HCT116 (cell line): ENCODE results near the gene CNKSR3. TPM values are rescaled to one million over a fixed set of nuclear protein-coding genes. Genes with fewer than 3 reads are reported as not detected.

ENCODE experiments used
- ATAC-seq: fragments of 200-7000 bp; cut with Tn5 transposase; 2 replicates; pipeline ENCODE4 v1.9.1; 2020; ENCODE audit warnings: mild to moderate bottlenecking, moderate library complexity
- BruUV-seq: library from RNA; stranded (reverse); fragments of 400-500 nt; replicated peaks from 2 replicates; lab custom pipeline; 2021; lab: Mats Ljungman, UMichigan
- CTCF ChIA-PET: fragments of 300-600 bp; sonication (Branson Sonifier 250); formaldehyde crosslinking; loops from one replicate; lab custom pipeline; 2021; ENCODE audit warnings: antibody characterized with exemption; lab: Charles Lee
- POLR2A ChIA-PET: fragments of 300-600, 350-600 bp; sonication (Branson Sonifier 250); formaldehyde crosslinking; loops from one replicate; lab custom pipeline; 2021; ENCODE audit warnings: antibody characterized with exemption; lab: Charles Lee
- RAD21 ChIA-PET, 2 experiments: fragments of 300-600 bp; sonication (Branson Sonifier 250); formaldehyde crosslinking; loops; one replicate each; lab custom pipeline; 2023; ENCODE audit warnings: low total read pairs in 2 of 2; ENCODE audit not compliant: uncharacterized antibody in 2 of 2, unreplicated experiment in 2 of 2, low non-redundant PET in 1 of 2; lab: Charles Lee
- DNase-seq: peaks from one replicate; pipeline ENCODE4 v3.0.0-alpha.2; 2010; ENCODE audit warnings: low read depth, low spot score
- H2AFZ ChIP-seq: fragments of 200-600 bp; shearing (Covaris generic), sonication (generic); 2 replicates; pipeline ENCODE4 v1.6.1; 2017; ENCODE audit warnings: low read depth, mixed run types, mixed read lengths, antibody characterized with exemption, low read length; ENCODE audit not compliant: poor library complexity, severe bottlenecking
- H3K27ac ChIP-seq: 2 replicates; pipeline ENCODE4 v1.5.1; 2012; ENCODE audit warnings: low read depth, low read length
- H3K27me3 ChIP-seq: fragments of 200-600 bp; sonication (generic); 2 replicates; pipeline ENCODE4 v1.6.1; 2016; ENCODE audit warnings: mixed run types, low read length, mixed read lengths; ENCODE audit not compliant: insufficient read depth
- H3K36me3 ChIP-seq, 2 experiments: fragments of 200-500 bp in 1 of 2; fragments of 200-600 bp in 1 of 2; sonication (Bioruptor generic) in 1 of 2; sonication (generic) in 1 of 2; 2 replicates each; pipeline versions ENCODE4 v1.5.1 to v1.6.1; 2014 to 2016; ENCODE audit warnings: low read length in 2 of 2, inconsistent platforms in 1 of 2, mixed read lengths in 1 of 2, mixed run types in 1 of 2; ENCODE audit not compliant: insufficient read depth in 2 of 2, control insufficient read depth in 1 of 2
- H3K4me1 ChIP-seq, 2 experiments: fragments of 200-600 bp in 1 of 2; sonication (generic) in 1 of 2; 2 replicates each; pipeline versions ENCODE4 v1.5.1 to v1.6.1; 2012 to 2017; ENCODE audit warnings: low read length in 2 of 2, inconsistent platforms in 1 of 2, mild to moderate bottlenecking in 1 of 2, mixed read lengths in 1 of 2, mixed run types in 1 of 2, moderate library complexity in 1 of 2; ENCODE audit not compliant: insufficient read depth in 2 of 2, control insufficient read depth in 1 of 2
- H3K4me2 ChIP-seq: fragments of 200-600 bp; sonication (generic); 2 replicates; pipeline ENCODE4 v1.6.1; 2017; ENCODE audit warnings: mixed run types, low read length, mixed read lengths
- H3K4me3 ChIP-seq, 2 experiments: fragments of 200-600 bp in 1 of 2; sonication (generic) in 1 of 2; replicated peaks in 1 of 2; 2 replicates each; pipeline ENCODE4 v1.5.1; 2011 to 2016; ENCODE audit warnings: low read length in 2 of 2, control low read depth in 1 of 2, low read depth in 1 of 2, mild to moderate bottlenecking in 1 of 2, mixed read lengths in 1 of 2, mixed run types in 1 of 2
- H3K79me2 ChIP-seq: fragments of 200-600 bp; sonication (generic); 2 replicates; pipeline ENCODE4 v1.6.1; 2017; ENCODE audit warnings: mild to moderate bottlenecking, mixed run types, low read length, moderate library complexity, mixed read lengths; ENCODE audit not compliant: insufficient read depth
- H3K9ac ChIP-seq: fragments of 200-600 bp; sonication (generic); 2 replicates; pipeline ENCODE4 v1.6.1; 2016; ENCODE audit warnings: low read length, mixed read lengths
- H3K9me2 ChIP-seq: fragments of 200-600 bp; sonication (generic), shearing (Covaris generic); 2 replicates; pipeline ENCODE4 v1.6.1; 2017; ENCODE audit warnings: mixed run types, mild to moderate bottlenecking, moderate library complexity; ENCODE audit not compliant: insufficient read depth
- H3K9me3 ChIP-seq, 2 experiments: fragments of 200-500 bp in 1 of 2; fragments of 200-600 bp in 1 of 2; sonication (Bioruptor generic) in 1 of 2; sonication (generic) in 1 of 2; 2 replicates each; pipeline ENCODE4 v1.6.1; 2014 to 2017; ENCODE audit warnings: low read length in 2 of 2, mixed read lengths in 2 of 2, inconsistent platforms in 1 of 2, low read depth in 1 of 2, mild to moderate bottlenecking in 1 of 2, mixed run types in 1 of 2, moderate library complexity in 1 of 2; ENCODE audit not compliant: control insufficient read depth in 1 of 2, insufficient read depth in 1 of 2
- H4K20me1 ChIP-seq: fragments of 200-600 bp; sonication (generic), shearing (Covaris generic); 2 replicates; pipeline ENCODE4 v1.6.1; 2017; ENCODE audit warnings: mixed run types, mild to moderate bottlenecking, moderate library complexity; ENCODE audit not compliant: insufficient read depth
- CBX3 ChIP-seq: IDR thresholded peaks from 2 replicates; pipeline ENCODE4 v1.6.1; 2012; ENCODE audit warnings: low read depth
- ELF1 ChIP-seq: IDR thresholded peaks from 2 replicates; pipeline ENCODE4 v1.6.1; 2012; ENCODE audit warnings: low read depth, borderline replicate concordance
- EZH2 ChIP-seq: fragments of 200-600 bp; sonication (generic); IDR thresholded peaks from 2 replicates; pipeline ENCODE4 v1.6.1; 2017; ENCODE audit warnings: antibody characterized with exemption, mixed run types
- POLR2AphosphoS5 ChIP-seq: IDR thresholded peaks from 2 replicates; pipeline ENCODE4 v1.6.1; 2011; ENCODE audit warnings: mild to moderate bottlenecking, low read depth, low read length, moderate library complexity
- SIN3A ChIP-seq: IDR thresholded peaks from 2 replicates; pipeline ENCODE4 v1.6.1; 2012; ENCODE audit warnings: low read depth
- YY1 ChIP-seq: IDR thresholded peaks from 2 replicates; pipeline ENCODE4 v1.6.1; 2011; ENCODE audit warnings: low read length, low read depth, moderate library complexity, mild to moderate bottlenecking; ENCODE audit not compliant: insufficient replicate concordance; ENCODE audit errors: extremely low read depth
- ZFX ChIP-seq: fragments of 450-650 bp; IDR thresholded peaks from 2 replicates; pipeline ENCODE4 v1.6.1; 2017
- intact Hi-C: fragments of 100-400 bp; cut with micrococcal nuclease; formaldehyde crosslinking; loops from 2 replicates; pipeline ENCODE4 v1.10.0; 2022
- total RNA-seq: library from RNA; stranded (reverse); gene quantifications from one replicate; pipeline ENCODE4 v1.2.1, GENCODE V29; 2021; ENCODE audit not compliant: unreplicated experiment
- TF ChIP-seq, protein P1 (sequence below): IDR thresholded peaks from 2 replicates; pipeline ENCODE4 v1.6.1; 2012
- TF ChIP-seq, protein P2 (sequence below): IDR thresholded peaks from 2 replicates; pipeline ENCODE4 v1.6.1; 2011; ENCODE audit warnings: mild to moderate bottlenecking, low read length, moderate library complexity; ENCODE audit not compliant: insufficient replicate concordance; ENCODE audit errors: extremely low read depth

The CNKSR3 gene
- total RNA-seq, 1 experiment from 2014 or later, result 15.4 TPM

DNA sequence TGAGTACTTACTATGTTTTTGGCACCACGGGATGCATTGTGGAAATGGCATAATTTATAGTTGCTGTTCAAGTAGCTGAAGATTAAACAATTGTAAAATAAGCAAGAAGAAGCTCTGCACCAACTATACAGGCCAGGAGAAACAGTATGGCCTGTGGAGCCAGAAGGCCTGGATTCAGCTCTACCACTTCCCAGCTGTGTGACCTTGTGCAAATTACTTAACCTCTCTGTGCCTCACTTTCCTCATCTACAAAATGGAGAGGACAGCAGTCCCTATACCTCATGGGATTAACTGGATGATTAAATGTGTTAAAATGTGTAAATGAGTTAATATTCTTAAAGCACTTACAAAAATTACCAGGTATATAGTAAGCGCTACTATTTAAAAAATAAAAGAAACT is 49.1 kb downstream of the CNKSR3 start (continued):
- TF ChIP-seq, protein P1, sequence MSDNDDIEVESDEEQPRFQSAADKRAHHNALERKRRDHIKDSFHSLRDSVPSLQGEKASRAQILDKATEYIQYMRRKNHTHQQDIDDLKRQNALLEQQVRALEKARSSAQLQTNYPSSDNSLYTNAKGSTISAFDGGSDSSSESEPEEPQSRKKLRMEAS, result no peak
- no peak for TF ChIP-seq CBX3
- TF ChIP-seq POLR2AphosphoS5, result no peak
- TF ChIP-seq SIN3A, result no peak
- TF ChIP-seq ELF1, result no peak
- TF ChIP-seq, protein P2, sequence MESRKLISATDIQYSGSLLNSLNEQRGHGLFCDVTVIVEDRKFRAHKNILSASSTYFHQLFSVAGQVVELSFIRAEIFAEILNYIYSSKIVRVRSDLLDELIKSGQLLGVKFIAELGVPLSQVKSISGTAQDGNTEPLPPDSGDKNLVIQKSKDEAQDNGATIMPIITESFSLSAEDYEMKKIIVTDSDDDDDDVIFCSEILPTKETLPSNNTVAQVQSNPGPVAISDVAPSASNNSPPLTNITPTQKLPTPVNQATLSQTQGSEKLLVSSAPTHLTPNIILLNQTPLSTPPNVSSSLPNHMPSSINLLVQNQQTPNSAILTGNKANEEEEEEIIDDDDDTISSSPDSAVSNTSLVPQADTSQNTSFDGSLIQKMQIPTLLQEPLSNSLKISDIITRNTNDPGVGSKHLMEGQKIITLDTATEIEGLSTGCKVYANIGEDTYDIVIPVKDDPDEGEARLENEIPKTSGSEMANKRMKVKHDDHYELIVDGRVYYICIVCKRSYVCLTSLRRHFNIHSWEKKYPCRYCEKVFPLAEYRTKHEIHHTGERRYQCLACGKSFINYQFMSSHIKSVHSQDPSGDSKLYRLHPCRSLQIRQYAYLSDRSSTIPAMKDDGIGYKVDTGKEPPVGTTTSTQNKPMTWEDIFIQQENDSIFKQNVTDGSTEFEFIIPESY, result no peak
- no peak for TF ChIP-seq EZH2
- no peak for TF ChIP-seq ZFX
- no peak for TF ChIP-seq YY1

DNA sequence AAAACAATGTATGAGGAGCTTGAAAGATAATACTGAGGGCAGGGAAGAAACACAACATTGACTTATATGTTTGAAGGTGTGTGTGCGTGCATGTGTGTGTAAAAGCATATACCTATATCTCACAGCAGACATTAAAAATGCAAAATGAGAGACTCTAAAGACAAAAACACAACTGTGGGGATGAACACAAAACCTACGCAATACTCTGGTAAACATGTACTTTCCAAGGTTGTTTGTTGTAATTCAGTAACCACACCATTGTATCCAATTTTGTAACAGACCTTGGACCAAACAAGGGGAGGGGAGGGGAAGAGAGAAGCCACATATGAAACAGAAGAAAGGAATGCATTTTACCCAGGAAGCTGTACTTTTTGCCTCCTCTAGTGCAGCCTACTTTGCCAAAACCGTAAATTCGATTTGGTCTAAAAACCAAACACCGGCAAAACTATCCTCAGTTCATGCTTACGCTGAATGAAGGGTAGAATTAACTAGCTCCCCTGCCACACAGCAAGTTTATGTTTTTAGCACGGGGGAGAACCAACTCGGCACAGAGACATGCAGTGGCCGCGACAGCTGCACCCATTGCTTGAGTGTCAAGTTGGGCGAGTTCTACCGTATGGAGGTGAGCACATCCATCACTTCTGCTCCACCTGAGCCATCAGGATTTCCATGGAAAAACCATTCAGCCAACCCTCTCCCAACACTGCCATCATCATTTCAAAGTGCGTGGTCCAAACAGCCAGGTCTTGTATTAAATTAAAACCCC is 50.0 kb downstream of the CNKSR3 start:
- no peak overlapping the region for H3K27ac ChIP-seq
- H2AFZ ChIP-seq, result no peak overlapping the region
- no peak for DNase-seq
- ChIA-PET RAD21 (no interaction called here), CTCF (no interaction called here), POLR2A (no interaction called here)
- H3K9ac ChIP-seq, result no peak overlapping the region
- ATAC-seq, result no peak
- TF ChIP-seq, protein P2, result no peak
- no peaks in the 10 kb centered on the region for H3K9me3 ChIP-seq
- H3K79me2 ChIP-seq, result peaks cover 8% of the 10 kb centered on the region; the same call in 1 of the 2 replicates
- peak overlapping the region; percentile 7; the same call in 1 of the 2 replicates for H3K4me2 ChIP-seq
- H3K4me1 ChIP-seq, result peaks cover 8 to 38% of the 10 kb centered on the region in 2 experiments; a peak in 3 of 4 replicates
- no peaks in the 10 kb centered on the region for H3K36me3 ChIP-seq
- no peaks in the 10 kb centered on the region for H3K27me3 ChIP-seq
- no peak overlapping the region for H3K4me3 ChIP-seq
- BruUV-seq, result no TSS peak
- H4K20me1 ChIP-seq, result no peaks in the 10 kb centered on the region
- intact Hi-C loops, result no loop called here
- no peaks in the 10 kb centered on the region for H3K9me2 ChIP-seq
